HG03196 (cell line): ENCODE data around the gene SLC17A3.

Source experiments
- ATAC-seq: cut with Tn5 transposase; IDR thresholded peaks from one replicate; pipeline ENCODE4 v1.9.1; 2021; ENCODE audit not compliant: unreplicated experiment

The SLC17A3 gene

DNA sequence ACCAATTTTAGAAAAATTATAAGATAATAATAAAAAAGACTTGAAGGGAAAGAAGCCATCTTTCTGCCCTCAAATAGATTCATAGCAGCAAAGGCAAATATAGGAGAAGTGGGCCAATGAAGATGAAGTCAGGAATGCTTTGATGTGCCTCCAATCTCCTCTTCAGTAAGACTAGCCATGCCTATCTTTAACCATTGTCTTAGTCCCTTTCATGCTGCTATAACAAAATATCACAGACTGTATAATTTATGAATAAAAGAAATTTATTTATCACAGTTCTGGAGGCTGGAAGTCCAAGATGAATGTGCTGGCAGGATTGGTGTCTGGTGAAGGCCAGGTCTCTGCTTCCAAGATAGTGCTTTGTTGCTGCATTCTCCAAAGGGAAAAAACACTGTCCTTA lies 18.8 kb upstream of the SLC17A3 start:
- ATAC-seq: no peak

DNA sequence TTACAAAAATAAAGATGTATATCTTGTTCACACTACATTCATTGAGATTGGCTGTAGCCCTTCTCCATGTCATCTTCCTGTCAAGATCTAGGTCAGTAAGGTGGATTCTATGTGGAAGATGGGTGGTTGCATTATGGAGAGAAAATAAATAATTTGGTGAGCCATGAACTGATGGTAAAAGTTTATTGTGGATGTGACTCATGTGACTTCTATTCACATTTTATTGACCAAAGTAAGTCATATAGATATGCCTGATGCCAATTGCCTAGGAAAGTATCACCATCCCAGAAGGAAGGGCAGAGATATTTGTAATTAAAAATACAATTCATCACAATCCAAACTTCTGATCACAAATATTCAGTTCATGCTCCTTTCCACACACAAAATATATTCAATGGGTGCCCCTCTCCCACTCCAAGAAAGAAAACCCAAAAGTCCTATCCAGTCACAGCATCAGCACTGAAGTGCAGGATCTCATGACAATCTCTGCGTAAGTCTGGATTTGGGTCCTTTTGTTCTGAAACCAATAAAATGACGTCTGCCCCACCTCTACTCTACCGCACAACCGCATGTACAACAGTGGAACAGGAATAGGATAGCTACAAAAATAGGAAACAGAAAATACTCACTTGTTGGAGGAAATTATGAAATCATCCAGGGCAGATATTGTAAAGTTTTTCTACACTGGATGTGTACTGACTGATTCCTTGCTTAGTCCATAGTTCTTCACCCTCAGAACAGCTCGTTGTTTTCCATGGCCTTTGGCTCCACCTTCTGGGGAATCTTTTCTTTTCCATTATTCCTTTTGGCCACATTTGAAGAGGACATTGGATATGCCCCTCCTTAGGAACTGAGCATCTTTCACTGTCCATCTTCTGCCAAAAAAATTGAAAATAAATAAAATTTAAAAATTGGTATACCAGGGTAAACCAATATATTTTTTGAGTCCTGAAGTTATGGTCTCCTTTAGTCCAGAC lies 16.1 kb upstream of the SLC17A3 start:
- ATAC-seq: no peak

DNA sequence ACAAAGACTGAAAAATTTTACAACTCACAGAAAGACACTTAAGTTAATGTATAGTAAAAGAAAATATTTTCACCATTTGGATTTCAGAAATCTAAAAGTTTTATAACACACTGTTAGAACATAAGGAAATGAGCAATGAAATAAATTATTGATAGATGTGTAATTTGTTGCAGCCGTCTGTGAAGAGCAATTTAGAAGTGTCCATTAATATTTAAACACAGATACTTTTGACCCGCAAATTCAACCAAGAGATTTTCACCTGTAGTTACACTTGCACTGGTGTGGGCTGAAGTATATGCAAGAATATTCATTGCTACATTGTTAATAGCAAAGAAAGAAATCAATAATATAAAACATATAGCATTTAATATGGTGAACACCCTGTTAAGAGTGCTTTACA lies 14.6 kb upstream of the SLC17A3 start:
- no peak for ATAC-seq

DNA sequence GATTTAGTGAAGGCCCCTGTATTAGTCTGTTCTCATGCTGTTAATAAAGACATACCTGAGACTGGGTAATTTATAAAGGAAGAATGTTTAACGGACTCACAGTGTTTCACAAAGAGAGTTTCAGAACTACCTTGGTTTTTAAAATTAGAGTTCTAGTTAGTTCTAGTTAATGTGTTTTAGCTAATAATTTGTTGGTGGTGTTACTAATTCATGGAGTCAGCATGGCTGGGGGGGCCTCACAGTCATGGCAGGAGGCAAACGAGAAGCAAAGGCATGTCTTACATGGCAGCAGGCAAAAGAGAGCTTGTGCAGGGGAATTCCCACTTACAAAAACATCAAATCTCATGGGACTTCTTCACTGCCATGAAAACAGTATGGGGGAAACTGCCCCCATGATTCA lies 12.0 kb upstream of the SLC17A3 start:
- ATAC-seq: no peak

DNA sequence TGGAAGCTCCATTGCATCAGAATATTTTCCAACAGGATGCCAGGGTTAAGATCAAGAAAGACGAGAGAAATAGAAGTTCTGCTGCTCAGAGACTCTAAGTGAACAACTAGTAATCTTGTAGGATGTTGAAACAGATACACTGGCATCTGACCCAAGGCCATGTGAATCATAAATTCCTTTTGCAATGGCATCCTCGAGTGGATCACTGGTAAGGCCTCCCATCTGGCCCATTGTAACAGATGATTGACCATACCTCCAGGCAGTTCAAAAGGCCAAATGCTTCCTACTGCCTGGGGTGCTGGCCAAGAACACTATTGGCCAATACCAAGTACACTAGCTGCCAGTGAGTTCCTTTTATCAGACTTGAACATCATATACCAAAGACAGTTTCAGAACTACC lies 9.9 kb upstream of the SLC17A3 start:
- ATAC-seq: no peak

DNA sequence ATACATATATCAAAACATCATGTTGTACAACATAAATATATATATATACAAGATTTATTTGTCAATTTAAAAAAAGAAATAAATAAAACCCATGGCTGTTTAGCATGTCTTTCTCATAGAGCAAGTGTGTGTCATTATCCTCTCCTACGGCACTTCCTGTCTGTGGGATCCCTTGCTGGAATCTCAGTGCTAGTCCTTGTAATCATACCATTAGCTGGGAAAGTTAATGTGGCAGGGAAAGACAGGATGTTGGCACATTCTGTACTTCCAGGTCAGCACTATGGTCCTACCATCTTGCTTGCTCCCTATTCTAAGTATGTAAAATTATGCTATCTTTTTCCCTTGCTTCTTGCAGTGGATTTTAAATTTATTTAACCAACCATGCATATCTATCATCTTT lies 9.5 kb upstream of the SLC17A3 start:
- ATAC-seq: no peak

DNA sequence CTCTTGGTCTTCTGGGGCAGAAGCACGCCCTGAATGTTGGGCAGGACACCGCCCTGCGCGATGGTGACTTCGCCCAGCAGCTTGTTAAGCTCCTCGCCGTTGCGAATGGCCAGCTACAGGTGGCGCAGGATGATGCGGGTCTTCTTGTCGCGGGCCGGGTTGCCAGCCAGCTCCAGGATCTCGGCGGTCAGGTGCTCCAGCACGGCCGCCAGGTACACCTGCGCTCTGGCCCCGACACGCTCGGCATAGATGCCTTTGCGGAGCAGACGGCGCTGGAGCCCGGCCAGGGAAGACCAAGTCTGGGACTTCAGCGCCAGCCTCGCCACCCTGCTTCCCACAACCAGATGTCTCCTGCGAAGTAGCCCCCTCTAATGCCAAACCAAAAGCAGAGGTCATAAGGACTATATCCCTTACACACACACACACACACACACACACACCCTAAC lies 8.0 kb upstream of the SLC17A3 start:
- ATAC-seq: no peak

DNA sequence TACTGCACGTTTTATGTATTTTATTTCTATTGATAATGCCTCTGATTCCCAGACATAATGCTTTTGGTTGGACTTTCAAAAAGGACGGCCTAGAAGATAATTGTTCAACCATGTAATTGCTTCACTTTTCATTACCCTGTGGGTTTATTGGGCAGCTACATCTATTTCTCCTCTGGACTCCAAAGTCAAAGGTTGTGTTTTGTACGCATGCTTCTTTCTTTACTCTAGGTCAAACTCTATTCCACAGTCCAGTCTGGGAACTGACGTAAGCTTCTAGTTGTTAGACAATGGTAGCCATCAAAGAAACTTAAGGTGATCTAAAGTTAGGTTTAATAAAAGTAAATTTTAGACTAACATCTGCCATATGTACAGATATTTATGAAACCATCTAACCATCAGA lies 6.6 kb upstream of the SLC17A3 start:
- ATAC-seq: no peak

DNA sequence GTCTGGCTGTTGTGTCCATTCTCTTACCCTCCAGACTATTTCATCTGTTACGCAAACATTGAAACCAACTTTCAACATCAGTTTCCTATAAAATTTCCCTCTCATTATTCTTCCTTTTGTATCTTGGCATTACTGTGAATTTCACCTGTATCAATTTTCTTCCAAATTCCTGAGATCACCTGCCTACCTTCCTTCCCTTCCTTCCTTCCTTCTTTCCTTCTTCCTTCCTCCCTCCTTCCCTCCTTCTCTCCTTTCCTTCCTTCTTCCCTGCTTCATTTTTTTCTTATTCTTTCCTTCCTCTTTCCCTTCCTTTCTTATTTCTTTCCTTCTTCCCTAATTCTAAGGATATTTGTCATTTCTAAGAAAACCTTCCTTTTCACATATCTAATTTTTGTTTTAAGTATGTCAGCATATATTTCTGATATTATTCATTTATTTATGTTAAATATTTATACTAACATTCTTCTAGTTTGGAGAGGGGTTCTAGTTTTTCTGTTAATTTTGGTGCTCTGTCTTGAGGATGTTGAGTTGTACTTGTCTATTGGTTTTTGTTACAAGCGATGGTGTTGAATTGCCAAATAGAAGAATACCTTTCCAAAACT lies 4.8 kb upstream of the SLC17A3 start:
- no peak for ATAC-seq

DNA sequence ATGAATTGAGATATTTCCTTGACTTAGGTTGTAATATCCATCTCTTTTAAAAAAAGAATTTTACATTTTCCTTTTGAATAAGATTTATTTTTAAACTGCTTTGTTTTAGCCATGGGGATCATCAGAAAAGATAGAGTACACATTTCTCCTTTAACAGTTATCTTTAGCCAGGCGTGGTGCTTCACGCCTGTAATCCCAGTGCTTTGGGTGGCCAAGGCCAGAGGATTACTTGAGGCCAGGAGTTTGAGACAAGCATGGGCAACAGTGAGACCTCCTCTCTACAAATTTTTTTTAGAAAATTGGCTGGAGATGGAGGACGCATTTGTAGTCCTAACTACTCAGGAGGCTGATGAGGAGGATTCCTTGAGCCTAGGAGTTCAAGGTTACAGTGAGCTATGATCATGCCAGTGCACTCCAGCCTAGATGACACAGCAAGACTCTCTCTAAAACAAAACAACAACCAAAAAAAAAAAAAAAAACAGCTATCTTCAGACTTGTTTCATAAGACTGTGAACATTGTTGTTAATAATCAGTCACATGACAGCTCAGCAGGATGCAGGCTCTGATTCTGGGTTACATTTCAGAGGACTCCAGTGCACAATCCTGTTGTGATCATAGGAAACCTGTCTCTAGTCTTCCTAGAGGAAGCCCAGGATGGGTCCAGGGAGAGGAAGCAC lies 2.0 kb upstream of the SLC17A3 start:
- no peak for ATAC-seq

DNA sequence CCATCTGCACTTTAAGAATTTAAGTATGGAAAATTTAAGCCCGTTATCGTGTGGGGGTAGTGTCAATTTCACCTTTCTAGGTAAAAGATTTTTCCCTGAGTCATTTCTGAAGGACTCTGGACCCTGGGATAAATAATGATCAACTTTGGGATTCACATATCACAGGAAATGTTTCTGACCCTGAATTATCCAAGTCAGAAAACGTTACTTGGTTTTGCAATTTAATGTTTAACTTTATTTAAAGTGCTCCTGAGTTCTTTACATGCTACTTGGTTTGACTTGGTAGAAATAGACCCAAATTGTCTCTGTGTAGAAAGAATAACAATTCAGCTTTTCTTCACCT lies 1.5 kb upstream of the SLC17A3 start:
- no peak for ATAC-seq

DNA sequence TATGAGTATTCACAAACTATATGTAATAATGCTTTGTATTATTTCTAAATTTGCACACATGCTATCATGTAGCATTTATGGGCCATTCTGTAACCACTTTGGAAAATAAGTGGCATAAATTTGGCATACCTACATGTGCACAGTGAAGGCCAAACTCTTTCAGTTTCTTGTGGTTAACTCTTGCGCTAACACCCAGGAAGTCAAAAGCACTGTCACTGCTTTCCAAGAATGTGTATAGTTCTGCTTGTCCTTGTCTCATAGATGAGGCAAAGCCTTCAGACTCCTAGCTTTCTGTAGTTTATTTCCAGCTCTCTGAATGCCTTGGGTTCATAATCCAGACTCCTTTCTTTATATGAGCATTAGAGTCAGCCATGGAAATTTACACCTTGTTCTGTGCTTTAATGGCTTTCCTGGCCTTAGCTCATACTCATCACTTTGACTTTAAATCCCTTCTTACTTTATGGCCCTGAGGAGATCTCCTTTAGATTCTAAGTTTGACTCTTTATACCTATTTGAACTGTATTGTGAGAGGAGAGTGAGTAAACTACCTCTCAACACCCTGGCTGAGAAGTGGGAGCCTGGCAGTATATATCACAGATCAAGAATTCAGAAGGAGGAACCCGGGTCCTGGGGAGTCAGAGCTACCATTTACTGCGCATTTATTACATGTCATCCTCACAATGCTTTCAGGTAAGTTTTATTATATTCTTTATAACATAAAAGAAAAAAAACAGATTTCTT lies 949 bp upstream of the SLC17A3 start:
- ATAC-seq: no peak

DNA sequence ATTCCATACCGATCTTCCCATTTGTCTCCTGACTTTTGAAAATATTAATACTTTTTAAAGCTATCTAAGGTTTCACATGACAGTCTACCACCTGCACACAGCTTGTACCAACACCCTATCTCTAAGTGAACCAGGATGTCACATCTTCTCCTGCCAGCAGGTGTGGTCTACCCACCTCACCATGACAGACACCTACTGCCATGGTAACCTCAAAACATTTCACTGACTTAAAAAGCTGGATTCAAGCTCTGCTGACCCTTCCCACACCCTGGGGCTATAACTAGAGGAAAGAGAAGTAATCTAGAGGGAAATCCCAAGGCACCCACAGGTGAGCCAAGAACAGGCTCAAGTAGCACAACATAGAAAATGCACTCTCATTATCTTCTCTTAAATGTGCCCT lies 1.2 kb downstream of the SLC17A3 start:
- no peak for ATAC-seq

DNA sequence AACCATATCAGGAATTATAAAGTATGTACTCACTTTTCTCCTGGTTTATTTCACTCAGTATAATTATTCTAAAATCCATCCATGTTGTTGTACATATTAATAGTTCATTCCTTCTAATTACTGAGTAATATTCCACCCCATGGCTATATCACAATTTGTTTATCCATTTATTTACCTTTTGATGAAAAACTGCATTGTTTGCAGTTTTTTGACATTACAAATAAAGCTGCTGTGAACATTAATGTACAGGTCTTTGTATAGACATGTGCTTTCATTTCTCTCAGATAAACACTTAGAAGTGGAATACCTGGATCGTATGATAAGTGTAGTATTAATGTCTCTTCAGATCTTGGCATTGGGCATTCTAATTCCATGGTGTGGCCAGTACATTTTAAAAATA lies 4.2 kb downstream of the SLC17A3 start:
- ATAC-seq: no peak

DNA sequence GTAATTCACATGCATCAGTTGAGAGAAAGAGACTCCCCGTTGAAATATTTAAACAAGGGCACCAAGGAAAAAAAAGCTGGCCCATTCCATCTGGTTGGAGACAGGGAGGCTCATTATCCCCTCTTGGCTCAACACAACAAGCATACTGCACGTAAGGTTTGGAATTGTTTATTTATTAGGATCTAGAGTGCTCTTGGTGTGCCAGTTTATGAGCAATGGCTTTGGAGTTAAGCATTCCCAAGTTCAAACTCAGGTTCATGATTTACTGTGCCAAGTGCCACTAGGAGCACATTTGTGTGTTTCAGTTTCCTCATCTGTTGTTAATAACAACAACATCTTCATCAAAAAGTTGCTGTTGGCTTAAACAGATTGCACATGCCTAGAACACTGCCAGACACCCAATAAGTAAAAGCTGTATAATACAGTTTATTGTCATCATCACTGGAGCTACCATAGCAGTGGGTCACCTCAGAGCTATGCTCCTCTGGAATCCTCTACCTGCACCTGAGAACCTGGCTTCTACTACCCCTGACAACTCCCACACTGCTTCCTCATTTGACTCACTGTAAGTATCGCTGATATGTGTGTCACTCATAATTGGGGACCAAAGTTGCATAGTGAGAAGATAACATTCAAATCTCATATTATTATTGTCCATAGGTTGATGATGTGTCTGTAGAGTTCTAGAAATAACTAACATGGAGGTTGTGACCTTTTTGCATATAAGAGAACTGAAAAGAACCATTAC lies 5.4 kb downstream of the SLC17A3 start:
- ATAC-seq: no peak

DNA sequence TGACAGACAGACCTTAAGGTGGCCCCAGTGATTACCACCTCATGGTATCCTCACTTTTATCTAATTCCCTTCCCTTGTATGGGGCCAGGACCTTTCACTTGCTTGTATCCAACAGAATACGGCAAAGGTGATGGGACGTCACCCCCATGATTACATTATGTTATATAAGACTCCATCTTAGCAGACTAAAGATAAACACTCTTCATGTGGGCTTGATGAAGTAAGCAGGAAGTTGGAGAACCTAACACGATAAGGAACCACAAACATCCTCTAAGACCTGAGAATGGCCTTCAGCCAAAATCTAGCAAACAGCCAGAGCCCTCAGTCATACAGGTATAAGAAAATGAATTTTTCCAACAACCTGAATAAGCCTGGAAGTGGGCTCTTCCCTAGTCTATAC lies 8.0 kb downstream of the SLC17A3 start:
- ATAC-seq: no peak

DNA sequence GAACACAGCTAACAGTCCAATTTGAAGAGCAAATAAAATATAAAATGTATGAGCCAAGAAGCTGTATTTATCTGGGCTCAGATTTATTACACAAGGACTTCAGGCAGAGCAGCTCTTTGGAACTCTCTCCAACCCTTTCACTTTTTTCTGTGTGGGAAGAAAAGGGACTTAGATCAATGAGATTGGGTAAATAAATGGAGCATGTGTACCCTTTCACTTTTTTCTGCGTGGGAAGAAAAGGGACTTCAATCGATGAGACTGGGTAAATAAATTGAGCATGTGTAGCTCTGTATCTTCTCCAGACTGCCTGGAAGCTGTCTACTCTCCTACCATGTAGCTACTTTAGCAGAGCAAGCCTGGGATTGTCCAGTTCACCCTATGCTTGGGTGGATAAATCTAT lies 10.7 kb downstream of the SLC17A3 start:
- ATAC-seq: no peak

DNA sequence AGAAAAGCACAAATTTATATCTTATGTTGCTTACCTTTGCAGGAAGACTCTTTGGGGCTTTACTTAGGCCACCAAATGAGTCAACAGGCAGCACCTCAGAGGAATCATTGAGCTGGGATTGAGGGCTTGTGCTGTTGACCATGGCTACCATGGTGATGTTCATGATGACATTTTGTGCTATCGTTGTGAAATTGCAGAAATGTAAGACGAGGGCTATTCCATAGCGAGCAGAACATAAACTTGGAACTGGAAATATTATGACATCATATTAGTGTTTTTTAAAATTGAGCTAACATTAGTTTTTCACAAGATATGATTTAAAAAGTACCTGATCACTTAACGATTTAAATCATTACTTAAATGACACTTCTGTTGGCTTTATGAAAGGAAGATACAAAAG lies 11.8 kb downstream of the SLC17A3 start:
- ATAC-seq: no peak

DNA sequence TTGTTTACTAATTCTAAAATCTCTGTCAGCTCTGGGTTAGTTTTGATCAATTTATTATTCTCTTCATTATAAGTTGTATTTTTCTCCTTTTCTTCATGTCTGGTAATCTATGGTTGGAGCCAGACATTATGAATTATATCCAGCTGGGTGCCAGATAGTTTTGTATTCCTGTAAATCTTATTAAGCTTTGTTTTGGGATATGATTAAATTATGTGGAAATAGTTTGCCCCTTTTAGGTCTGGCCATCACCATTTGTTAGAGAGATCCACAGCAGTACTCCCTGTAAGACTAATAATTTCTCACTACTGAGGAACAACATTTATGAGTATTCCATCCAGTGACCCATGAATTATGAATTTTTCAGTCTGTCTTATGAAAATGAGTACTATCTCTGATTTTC lies 21.3 kb downstream of the SLC17A3 start:
- ATAC-seq: no peak

DNA sequence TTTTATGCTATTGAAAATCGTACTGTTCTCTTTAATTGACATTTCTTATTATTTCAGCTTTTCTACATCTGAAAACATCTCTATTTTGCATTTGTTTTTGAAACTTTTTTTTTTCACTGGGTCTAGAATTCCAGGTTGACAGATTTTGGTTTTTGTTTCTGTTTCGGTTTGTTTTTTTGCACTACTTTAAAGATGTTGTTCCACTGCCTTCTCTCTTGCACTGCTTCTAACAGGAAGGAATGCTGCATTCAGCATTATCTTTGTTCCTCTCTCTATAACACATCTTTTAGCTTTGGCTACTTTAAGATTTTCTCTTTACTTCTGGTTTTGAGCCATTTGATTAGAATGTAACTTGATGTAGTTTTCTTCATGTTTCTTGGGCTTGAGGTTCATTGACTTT lies 22.1 kb downstream of the SLC17A3 start:
- no peak for ATAC-seq

DNA sequence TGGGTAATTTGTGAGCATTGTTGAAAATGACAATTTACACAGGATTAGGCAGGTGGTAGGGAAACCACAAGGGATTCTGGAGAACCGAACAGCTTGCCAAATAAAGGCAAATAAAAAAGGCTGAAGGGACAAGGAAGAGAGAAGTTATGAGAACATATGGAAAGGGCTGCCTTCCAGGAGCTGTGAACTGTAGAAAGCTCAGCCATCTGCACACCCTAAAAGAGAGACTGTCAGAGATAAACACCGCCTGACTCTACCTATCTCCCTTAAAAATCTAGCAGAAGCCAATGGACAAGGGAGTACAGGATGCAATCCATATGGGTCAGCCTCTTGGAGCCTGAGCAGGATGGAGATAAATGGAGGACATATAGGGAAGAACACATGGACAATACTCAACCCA lies 29.5 kb downstream of the SLC17A3 start:
- ATAC-seq: no peak
